Heart right ventricle (tissue), 16 donors: Measurements from ENCODE around the gene LAMA5. TPM values are rescaled to one million over a fixed set of nuclear protein-coding genes. Genes with fewer than 3 reads are reported as not detected.

ENCODE experiments used
- ATAC-seq, 8 donors: fragments of 200-7000 bp; cut with Tn5 transposase; one replicate each; pipeline ENCODE4 v1.9.1; 2020; ENCODE audit warnings: mild to moderate bottlenecking in 8 of 8, moderate library complexity in 8 of 8, moderate number of reproducible peaks in 1 of 8
- DNase-seq, 2 donors: peaks; one replicate each; pipeline ENCODE4 v3.0.0-alpha.2; 2020
- H3K27ac ChIP-seq, 10 donors: fragments of 200-600 bp; sonication (generic) in 2 of 10; one replicate each; pipeline versions ENCODE4 v1.5.0 to v1.8.0; 2020 to 2022; ENCODE audit warnings: mild to moderate bottlenecking in 3 of 10
- H3K27me3 ChIP-seq, 7 donors: fragments of 200-600 bp; one replicate each; pipeline ENCODE4 v1.8.0; 2021 to 2022; ENCODE audit warnings: mild to moderate bottlenecking in 2 of 7
- H3K36me3 ChIP-seq, 9 donors: fragments of 200-600 bp; sonication (generic) in 1 of 9; one replicate each; pipeline versions ENCODE4 v1.5.0 to v1.8.0; 2020 to 2022; ENCODE audit warnings: mild to moderate bottlenecking in 2 of 9
- H3K4me1 ChIP-seq, 9 donors: fragments of 200-600 bp; sonication (generic) in 1 of 9; one replicate each; pipeline versions ENCODE4 v1.5.0 to v1.8.0; 2020 to 2022; ENCODE audit warnings: mild to moderate bottlenecking in 4 of 9
- H3K4me3 ChIP-seq, 10 donors: fragments of 200-600 bp; sonication (generic) in 2 of 10; one replicate each; pipeline versions ENCODE4 v1.5.0 to v1.8.0; 2020 to 2022; ENCODE audit warnings: mild to moderate bottlenecking in 7 of 10, moderate library complexity in 2 of 10
- H3K9me3 ChIP-seq, 11 donors: fragments of 200-600 bp in 10 of 11; sonication (generic) in 2 of 11; one replicate each; pipeline versions ENCODE4 v1.5.0 to v1.8.0; 2013 to 2022; ENCODE audit warnings: mild to moderate bottlenecking in 2 of 11, control low read depth in 1 of 11, moderate library complexity in 1 of 11
- WGBS, 2 donors: extraction: QIAGEN DNeasy Blood & Tissue Kit; methylation state at CpG; one replicate each; pipeline ENCODE4 v1.1.7; 2013; ENCODE audit warnings: inconsistent platforms in 1 of 2; 5-methylcytosine and 5-hydroxymethylcytosine counted together
- intact Hi-C, 10 donors: fragments of 100-400 bp; cut with DNase I; formaldehyde crosslinking; loops; one replicate each; pipeline versions ENCODE4 v1.11.1 to v1.14.2; 2022
- polyA plus RNA-seq, 2 donors: library from polyadenylated mRNA; stranded (reverse); fragments of 200-250 nt; gene quantifications; one replicate each; pipeline ENCODE4 v1.2.3, GENCODE V29; 2013
- total RNA-seq, 10 donors: library from RNA; stranded (reverse); fragmentation: NEBNext Ultra II Directional in 3 of 10; extraction: Animal tissue kit (Norgen Biotek cat#: 25700) in 3 of 10; gene quantifications; one replicate each; pipeline versions ENCODE4 v1.2.1 to v1.2.4, GENCODE V29; 2021 to 2023
- TF ChIP-seq, protein P1 (sequence below), 9 donors: fragments of 200-600 bp; sonication (generic) in 2 of 9; IDR thresholded peaks; one replicate each; pipeline versions ENCODE4 v1.5.0 to v1.8.0; 2021 to 2022; ENCODE audit warnings: antibody characterized with exemption in 9 of 9, mild to moderate bottlenecking in 5 of 9, moderate library complexity in 1 of 9
- donor health status: Arrhythmogenic right ventricular cardiomyopathy.
- donor health status: ischemic (EF 13 %, LVEDD 7.1; RV severe dilation, severe dysfunction).
- donor health status: healthy with polysubstance abuse.
- donor health status: DM: no; HTN: yes; CAD: no.
- donor health status: DM: no; HTN: no; CAD: no.
- donor health status: ischemic (EF 25% LVEDD 6.9; RV normal size, moderate dysfunction).
- donor health status: ischemic (EF 25% LVEDD 5.7; RV mildly dilated, moderate dysfunction).
- donor health status: healthy.
- donor health status: DM: yes; HTN: yes; CAD: no.
- donor health status: Ischemic cardiomyopathy.
- donor health status: ischemic (EF 35%, LVEDD 5.7; RV mildly dilated, moderate dysfunction).
- donor health status: nonischemic (EF 11% LVEDD 7.7; RV severe dilation, severe dysfunction).
- donor health status: DM: yes; HTN: yes; CAD: no.
- donor health status: PGD.
- donor health status: ischemic (EF 29% LVEDD 5.4; RV normal size, mild dysfunction).
- donor health status: nonischemic (EF 23%, LVEDD 6.1; RV moderate dilation, normal function).

The LAMA5 gene
- total and polyA plus RNA-seq, 12 donors: 53.9 to 358 (median 76.5) TPM

- Histone ChIP-seq H3K36me3 (peaks cover 3 to 50% (median 15%) of the 10 kb centered on the region in 9 donors), H3K9me3 (peaks cover 0 to 9% (median 0%) of the 10 kb centered on the region in 11 donors), H3K4me3 (no peak overlapping the region), H3K4me1 (peaks cover 33 to 57% (median 46%) of the 10 kb centered on the region in 9 donors), H3K27me3 (peaks cover 0 to 12% (median 0%) of the 10 kb centered on the region in 7 donors), H3K27ac (peak overlapping the region; percentile 47 to 98 (median 84))
- DNase-seq (peak; percentile 82 to 87), ATAC-seq (peak; percentile 14 to 78 (median 54))
- TF ChIP-seq, protein P1, sequence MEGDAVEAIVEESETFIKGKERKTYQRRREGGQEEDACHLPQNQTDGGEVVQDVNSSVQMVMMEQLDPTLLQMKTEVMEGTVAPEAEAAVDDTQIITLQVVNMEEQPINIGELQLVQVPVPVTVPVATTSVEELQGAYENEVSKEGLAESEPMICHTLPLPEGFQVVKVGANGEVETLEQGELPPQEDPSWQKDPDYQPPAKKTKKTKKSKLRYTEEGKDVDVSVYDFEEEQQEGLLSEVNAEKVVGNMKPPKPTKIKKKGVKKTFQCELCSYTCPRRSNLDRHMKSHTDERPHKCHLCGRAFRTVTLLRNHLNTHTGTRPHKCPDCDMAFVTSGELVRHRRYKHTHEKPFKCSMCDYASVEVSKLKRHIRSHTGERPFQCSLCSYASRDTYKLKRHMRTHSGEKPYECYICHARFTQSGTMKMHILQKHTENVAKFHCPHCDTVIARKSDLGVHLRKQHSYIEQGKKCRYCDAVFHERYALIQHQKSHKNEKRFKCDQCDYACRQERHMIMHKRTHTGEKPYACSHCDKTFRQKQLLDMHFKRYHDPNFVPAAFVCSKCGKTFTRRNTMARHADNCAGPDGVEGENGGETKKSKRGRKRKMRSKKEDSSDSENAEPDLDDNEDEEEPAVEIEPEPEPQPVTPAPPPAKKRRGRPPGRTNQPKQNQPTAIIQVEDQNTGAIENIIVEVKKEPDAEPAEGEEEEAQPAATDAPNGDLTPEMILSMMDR (IDR thresholded peaks at IDR 0.05): peak in 7 of 9 donors; percentile 21 to 57 (median 41)
- intact Hi-C loops: loop anchor here in 2 of 10 donors (2.0 to 5.0 kb wide), 4 partner anchors 24 to 45 kb away; no protein-coding TSS in a partner anchor
- WGBS, 2 donors: 63 to 64% methylated on average over 43 of the region's 43 CpGs
Measured at GRCh38 chr20:62352402-62353288, 14.5 kb downstream of the LAMA5 start.

DNA sequence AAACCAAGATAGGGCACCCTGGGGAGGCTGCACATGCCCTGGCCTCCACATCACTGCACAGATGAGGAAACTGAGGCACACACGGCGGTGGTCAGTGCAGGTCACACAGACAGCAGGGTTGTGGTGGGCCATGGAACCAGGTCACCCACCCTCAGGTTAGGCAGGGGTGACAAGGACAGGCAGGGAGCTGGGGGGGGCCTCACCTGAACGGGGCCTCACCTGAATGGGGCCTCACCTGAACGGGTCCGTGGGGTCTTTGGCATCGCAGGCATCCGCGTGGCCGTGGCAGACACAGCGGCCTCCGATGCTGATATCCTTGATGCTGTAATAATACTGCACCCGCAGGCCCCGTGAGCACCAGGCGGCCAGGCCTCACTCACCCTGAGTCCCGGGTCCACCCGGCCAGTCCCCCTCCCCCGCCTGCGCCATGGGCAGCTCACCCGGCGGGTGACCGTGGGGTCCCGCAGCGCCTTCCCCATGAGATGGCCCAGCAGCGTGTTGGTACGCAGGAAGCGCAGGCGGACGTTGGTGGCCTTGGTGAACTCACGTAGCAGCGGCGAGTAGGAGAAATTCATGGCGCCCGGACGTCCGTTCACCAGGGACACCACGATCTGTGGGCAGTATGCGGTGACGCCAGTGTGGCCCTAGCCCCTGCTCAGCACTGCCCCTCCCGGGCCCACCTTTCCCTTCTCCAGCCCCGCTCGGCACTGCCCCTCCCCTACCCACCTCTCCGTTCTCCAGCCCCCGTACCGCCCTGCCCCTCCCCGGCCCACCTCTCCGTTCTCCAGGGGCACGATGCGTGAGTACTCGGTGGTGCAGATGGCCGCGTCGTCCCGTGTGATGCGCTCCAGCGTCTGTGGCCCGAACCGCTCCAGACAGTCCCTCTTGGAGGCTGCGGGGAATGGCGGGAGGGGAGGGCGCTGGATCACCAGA, 15.4 kb downstream of the LAMA5 start:
- ATAC-seq (peak in 1 of 8 donors; percentile 2), DNase-seq (peak in 1 of 2 donors; percentile 21)
- Histone ChIP-seq H3K36me3 (peaks cover 3 to 59% (median 22%) of the 10 kb centered on the region in 9 donors), H3K4me1 (peaks cover 24 to 48% (median 37%) of the 10 kb centered on the region in 9 donors), H3K27ac (peak overlapping the region in 6 of 10 donors; percentile 68 to 98 (median 85)), H3K4me3 (no peak overlapping the region), H3K27me3 (peaks cover 0 to 8% (median 0%) of the 10 kb centered on the region in 7 donors), H3K9me3 (peaks cover 0 to 9% (median 0%) of the 10 kb centered on the region in 11 donors)
- TF ChIP-seq, protein P1 (IDR thresholded peaks at IDR 0.05): no peak
- intact Hi-C loops: loop anchor here in 2 of 10 donors (2.0 to 5.0 kb wide), 4 partner anchors 25 to 44 kb away; no protein-coding TSS in a partner anchor
- 92% methylated on average over 60 of the region's 60 CpGs for WGBS, 2 donors

DNA sequence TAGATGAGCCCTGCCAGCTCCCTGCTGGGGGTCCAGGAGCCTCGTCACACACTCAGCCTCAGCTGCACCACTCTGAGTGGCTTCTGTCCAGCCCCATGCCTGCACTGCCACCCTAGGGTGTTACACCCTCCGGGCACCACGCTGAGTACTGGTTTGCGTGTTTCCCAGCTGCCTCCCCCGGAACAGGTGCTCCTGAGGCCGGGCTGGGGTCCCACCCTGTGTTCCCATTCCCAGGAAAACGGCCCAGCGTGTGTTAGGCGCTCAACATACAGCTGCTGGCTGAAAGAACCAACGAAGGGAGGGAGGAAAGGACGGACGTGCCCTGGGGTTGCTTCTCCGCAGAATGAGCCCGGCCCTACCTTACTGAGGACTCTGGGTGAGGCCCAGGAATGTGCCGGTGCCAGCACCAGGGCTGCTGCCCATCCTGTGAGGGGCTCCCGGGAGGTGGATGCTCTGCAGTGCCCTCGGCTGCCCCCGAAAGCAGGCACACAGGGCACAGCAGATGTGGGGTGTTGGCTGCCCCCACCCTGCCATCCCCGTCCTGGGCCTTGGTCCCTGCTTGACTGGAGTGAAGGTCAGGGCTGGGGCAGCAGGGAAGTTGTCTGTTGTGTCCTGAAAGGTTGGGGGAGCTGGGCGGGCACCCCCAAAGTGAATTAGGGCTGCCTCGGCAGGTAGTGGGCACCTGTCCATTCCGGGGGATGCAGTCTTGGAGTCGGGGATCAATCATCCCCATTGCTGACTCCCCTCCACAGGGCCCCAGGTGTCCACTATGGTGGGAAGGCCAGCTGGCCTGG, 16.3 kb downstream of the LAMA5 start:
- H3K27ac ChIP-seq: peak overlapping the region in 1 of 10 donors; percentile 19
- ATAC-seq: no peak
- no peaks in the 10 kb centered on the region for H3K27me3 ChIP-seq
- TF ChIP-seq, protein P1 (IDR thresholded peaks at IDR 0.05): no peak
- H3K9me3 ChIP-seq: peaks cover 0 to 9% (median 0%) of the 10 kb centered on the region in 11 donors
- WGBS, 2 donors: 86 to 88% methylated on average over 23 of the region's 23 CpGs
- H3K4me1 ChIP-seq: peaks cover 15 to 39% (median 28%) of the 10 kb centered on the region in 9 donors
- DNase-seq: peak in 1 of 2 donors; percentile 8
- H3K4me3 ChIP-seq: no peak overlapping the region
- peaks cover 3 to 68% (median 29%) of the 10 kb centered on the region in 9 donors for H3K36me3 ChIP-seq
- intact Hi-C loops: loop anchor here in 2 of 10 donors (5.0 kb wide), 2 partner anchors 34 to 44 kb away; no protein-coding TSS in a partner anchor
